Measurements from ENCODE around the gene SLC22A12.

SLC22A12 gene

DNA sequence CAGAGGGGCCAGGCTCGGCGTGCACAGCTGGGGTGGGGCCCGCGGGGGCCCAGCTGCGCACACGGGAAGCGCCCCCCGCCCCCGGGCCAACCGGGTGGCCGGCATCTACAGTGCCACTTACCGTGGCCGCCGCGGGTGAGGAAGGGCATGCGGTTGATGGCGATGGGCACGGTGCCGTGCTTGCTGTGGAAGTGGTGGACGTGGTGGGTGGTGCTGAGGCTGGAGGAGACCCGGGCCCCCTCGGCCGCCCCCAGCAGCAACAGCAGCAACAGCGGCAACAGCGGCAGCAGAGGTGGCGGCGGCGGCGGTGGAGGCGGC lies 51.4 kb downstream of the SLC22A12 start:
- Histone ChIP-seq H3K9me3 (ENCODE audit: control insufficient read depth, insufficient read depth, low read depth, low read length) (no peaks in the 10 kb centered on the region), H3K36me3 (ENCODE audit: control insufficient read depth, insufficient read depth, low read length) (no peaks in the 10 kb centered on the region), H3K4me3 (ENCODE audit: low read depth, low read length) (peak overlapping the region; percentile 54), H3K27ac (ENCODE audit: low read depth, low read length) (no peak overlapping the region), H3K9ac (ENCODE audit: low read length) (no peak overlapping the region), H3K4me1 (ENCODE audit: control insufficient read depth, insufficient read depth, low read length) (peaks cover 23% of the 10 kb centered on the region), H3K27me3 (ENCODE audit: control insufficient read depth, insufficient read depth, low read length) (peaks cover 93% of the 10 kb centered on the region)

DNA sequence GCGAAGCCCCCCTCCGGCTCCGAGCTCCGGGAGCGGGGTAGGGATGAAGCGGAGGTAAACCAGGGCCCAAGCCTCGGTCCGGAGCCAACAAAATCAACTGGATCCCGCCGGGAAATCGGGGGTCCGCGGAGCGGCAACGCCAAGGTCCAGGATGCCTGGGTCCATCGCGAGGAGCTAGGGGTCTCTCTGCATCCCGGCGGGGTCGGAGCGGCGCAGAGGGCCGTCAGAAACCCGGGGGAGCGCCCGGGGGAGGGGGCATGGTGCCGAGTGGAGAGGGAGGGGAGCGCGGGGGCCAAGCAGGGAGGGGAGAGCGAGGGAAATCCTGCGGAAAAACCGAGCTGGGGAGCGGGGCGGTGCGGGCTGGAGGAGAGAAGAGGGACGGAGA lies 51.8 kb downstream of the SLC22A12 start:
- Histone ChIP-seq H3K4me1 (ENCODE audit: control insufficient read depth, insufficient read depth, low read length) (peaks cover 18% of the 10 kb centered on the region), H3K27me3 (ENCODE audit: control insufficient read depth, insufficient read depth, low read length) (peaks cover 93% of the 10 kb centered on the region), H3K36me3 (ENCODE audit: control insufficient read depth, insufficient read depth, low read length) (no peaks in the 10 kb centered on the region), H3K27ac (ENCODE audit: low read depth, low read length) (no peak overlapping the region), H3K9ac (ENCODE audit: low read length) (no peak overlapping the region), H3K9me3 (ENCODE audit: control insufficient read depth, insufficient read depth, low read depth, low read length) (no peaks in the 10 kb centered on the region), H3K4me3 (ENCODE audit: low read depth, low read length) (peak overlapping the region; percentile 58)

DNA sequence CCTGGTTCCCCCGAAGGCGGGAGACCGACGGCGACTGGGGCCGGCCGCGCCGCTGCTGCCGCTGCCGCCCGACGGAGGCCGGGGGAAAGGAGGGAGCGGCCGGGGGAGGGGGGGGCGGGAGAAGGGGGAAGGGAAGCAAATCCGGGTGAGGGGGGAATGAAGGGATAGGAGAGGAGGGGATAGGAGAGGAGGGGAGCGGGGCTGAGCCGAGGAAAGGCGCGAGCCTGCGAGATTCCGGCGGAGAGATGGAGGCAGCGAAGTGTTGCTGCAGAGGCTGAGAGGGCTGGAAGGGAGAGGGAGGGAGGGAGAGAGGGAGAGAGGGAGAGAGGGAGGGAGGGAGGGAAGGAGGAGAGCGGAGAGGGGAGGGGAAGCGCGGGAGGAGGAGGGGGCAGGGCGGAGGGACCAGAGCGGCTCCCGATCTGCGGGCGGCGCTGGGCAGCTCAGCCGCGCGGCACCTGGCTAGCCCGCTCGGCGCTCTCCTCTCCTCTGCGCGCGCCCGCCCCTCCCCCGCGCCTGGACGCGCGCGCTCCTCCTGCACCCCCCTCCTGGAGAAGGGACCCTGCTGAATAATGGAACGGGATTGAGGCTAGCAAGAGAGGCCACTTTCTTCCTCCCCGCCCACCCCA lies 52.3 kb downstream of the SLC22A12 start:
- Histone ChIP-seq H3K27ac (ENCODE audit: low read depth, low read length) (no peak overlapping the region), H3K4me1 (ENCODE audit: control insufficient read depth, insufficient read depth, low read length) (peaks cover 17% of the 10 kb centered on the region), H3K27me3 (ENCODE audit: control insufficient read depth, insufficient read depth, low read length) (peaks cover 92% of the 10 kb centered on the region), H3K36me3 (ENCODE audit: control insufficient read depth, insufficient read depth, low read length) (no peaks in the 10 kb centered on the region), H3K9me3 (ENCODE audit: control insufficient read depth, insufficient read depth, low read depth, low read length) (no peaks in the 10 kb centered on the region), H3K4me3 (ENCODE audit: low read depth, low read length) (peak overlapping the region; percentile 68), H3K9ac (ENCODE audit: low read length) (no peak overlapping the region)

DNA sequence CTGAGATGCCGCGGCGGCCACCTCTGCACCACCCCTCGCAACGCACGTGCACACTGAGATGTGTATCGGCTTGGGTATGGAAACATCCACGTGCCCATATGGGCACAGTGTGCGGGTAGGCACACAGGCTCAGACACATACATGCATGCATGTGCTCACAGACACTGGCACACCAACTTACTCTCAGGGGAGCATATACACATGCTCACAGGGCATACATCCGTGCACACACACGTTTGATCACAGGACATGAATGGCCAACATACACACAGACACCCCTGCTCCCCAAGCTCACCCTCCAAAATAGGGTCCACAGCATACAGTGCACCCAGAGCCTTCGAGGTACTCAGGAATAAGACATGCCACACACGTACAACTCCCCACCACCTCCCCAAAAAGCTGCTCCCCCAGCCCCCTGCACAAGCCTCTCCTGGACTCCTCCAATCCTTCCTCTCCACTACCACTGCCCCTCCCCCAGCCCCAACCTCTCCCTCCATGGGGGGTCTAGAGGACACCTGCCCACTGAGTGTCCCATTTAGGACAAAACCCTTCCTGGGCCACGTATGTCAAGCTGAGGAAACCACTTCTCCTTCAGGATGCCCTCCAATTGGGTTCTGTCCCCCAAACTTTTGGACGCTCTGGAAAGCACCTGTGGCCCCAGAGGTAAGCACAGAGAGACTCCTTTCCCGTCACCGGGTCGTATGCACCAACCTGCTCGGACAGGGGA lies 53.1 kb downstream of the SLC22A12 start:
- Histone ChIP-seq H3K27ac (ENCODE audit: low read depth, low read length) (no peak overlapping the region), H3K9me3 (ENCODE audit: control insufficient read depth, insufficient read depth, low read depth, low read length) (no peaks in the 10 kb centered on the region), H3K4me3 (ENCODE audit: low read depth, low read length) (peak overlapping the region; percentile 68), H3K27me3 (ENCODE audit: control insufficient read depth, insufficient read depth, low read length) (peaks cover 85% of the 10 kb centered on the region), H3K4me1 (ENCODE audit: control insufficient read depth, insufficient read depth, low read length) (peaks cover 16% of the 10 kb centered on the region), H3K9ac (ENCODE audit: low read length) (no peak overlapping the region), H3K36me3 (ENCODE audit: control insufficient read depth, insufficient read depth, low read length) (no peaks in the 10 kb centered on the region)

DNA sequence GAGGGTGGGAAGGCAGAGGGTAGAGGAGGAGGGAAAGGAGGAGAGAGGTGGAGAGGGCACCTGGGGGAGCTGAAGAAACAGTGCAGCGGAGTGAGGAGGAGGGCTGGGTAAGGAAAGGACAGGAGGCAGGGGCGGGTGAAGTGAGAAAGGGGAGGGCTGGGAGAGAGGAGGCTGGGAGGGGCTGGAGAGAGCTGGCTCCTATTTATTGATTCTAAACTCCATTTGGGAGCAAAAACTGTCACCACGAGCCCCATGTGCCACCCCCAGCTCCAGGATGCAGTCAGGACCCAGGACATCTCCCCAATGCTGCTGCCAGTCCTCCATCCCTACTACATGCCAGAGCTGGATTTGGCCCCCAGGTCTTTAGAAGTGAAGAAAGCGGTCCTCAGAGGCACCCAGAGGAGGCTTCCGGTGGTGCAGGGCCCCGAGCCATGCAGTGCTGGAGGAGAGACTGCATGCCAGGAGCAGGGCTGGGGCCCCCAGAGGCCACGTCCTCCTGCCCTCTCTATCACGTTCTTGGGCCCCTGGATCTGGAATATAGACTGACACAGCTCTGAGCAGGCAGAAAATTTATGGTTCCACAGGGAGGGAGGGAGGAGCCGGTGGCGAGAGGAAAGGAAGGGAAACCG lies 53.7 kb downstream of the SLC22A12 start:
- Histone ChIP-seq H3K4me1 (ENCODE audit: control insufficient read depth, insufficient read depth, low read length) (peaks cover 18% of the 10 kb centered on the region), H3K27ac (ENCODE audit: low read depth, low read length) (no peak overlapping the region), H3K27me3 (ENCODE audit: control insufficient read depth, insufficient read depth, low read length) (peaks cover 78% of the 10 kb centered on the region), H3K9ac (ENCODE audit: low read length) (no peak overlapping the region), H3K4me3 (ENCODE audit: low read depth, low read length) (peak overlapping the region; percentile 68), H3K36me3 (ENCODE audit: control insufficient read depth, insufficient read depth, low read length) (no peaks in the 10 kb centered on the region), H3K9me3 (ENCODE audit: control insufficient read depth, insufficient read depth, low read depth, low read length) (no peaks in the 10 kb centered on the region)

DNA sequence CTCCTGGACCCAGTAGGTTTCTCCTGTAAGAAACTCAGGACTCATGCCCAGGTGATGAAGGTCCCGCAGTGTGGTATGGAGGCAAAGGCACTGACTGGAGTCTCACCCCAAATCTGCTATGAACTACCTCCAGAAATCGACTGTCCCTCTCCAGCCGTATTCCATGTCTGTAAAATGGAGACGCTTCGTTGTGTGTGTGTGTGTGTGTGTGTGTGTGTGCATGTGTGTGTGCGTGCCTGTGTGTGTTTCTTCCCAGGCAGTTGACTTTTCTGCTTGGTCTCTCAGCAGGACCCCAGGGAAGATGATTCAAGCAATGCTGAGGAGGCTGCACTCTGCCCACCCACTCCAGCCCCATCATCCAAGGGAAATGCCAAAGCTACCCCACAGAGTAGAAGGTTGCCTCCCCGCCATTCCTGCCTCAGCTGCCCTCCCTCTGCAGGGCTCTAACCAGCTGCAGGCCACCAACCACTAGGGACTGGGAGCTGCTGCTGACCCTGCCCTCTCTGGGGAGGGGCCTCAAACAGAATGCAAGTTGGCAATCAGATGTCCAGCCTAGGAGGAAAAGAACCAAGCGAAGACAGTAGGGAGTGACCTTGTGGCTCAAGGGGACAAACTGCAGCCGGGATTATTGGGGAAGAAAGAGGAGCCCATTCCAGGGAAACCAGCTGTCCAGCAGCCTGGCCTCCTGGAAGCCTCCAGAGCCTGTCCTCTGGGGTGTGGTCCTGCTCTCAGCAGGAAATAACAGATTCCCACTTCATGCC lies 56.2 kb downstream of the SLC22A12 start:
- peaks cover 54% of the 10 kb centered on the region for H3K27me3 ChIP-seq (ENCODE audit: control insufficient read depth, insufficient read depth, low read length)
- peaks cover 18% of the 10 kb centered on the region for H3K4me1 ChIP-seq (ENCODE audit: control insufficient read depth, insufficient read depth, low read length)
- no peak overlapping the region for H3K27ac ChIP-seq (ENCODE audit: low read depth, low read length)
- no peaks in the 10 kb centered on the region for H3K36me3 ChIP-seq (ENCODE audit: control insufficient read depth, insufficient read depth, low read length)
- H3K9ac ChIP-seq (ENCODE audit: low read length): no peak overlapping the region
- H3K4me3 ChIP-seq (ENCODE audit: low read depth, low read length): no peak overlapping the region
- H3K9me3 ChIP-seq (ENCODE audit: control insufficient read depth, insufficient read depth, low read depth, low read length): no peaks in the 10 kb centered on the region

DNA sequence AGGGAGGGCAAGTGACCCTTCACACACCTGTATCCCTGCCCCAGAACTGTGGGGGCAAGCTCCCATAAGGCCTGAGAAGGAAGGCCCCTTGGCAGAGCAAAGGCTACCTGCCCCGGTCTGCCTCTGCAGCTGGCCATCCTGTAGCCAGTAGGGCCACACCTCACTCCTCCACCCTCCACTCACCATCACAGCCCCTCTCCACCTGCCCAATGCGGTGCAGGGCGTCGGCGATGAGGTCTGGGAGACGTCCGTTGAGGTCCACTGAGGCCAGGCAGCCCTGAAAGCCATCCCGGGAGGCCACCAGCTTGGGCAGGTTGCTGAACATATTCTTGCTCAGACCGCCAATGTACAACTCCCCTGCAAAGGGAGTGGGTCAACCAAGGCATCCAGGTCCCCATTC lies 57.5 kb downstream of the SLC22A12 start:
- no peaks in the 10 kb centered on the region for H3K9me3 ChIP-seq (ENCODE audit: control insufficient read depth, insufficient read depth, low read depth, low read length)
- no peak overlapping the region for H3K9ac ChIP-seq (ENCODE audit: low read length)
- H3K4me1 ChIP-seq (ENCODE audit: control insufficient read depth, insufficient read depth, low read length): peaks cover 21% of the 10 kb centered on the region
- no peak overlapping the region for H3K4me3 ChIP-seq (ENCODE audit: low read depth, low read length)
- peaks cover 44% of the 10 kb centered on the region for H3K27me3 ChIP-seq (ENCODE audit: control insufficient read depth, insufficient read depth, low read length)
- H3K27ac ChIP-seq (ENCODE audit: low read depth, low read length): no peak overlapping the region
- H3K36me3 ChIP-seq (ENCODE audit: control insufficient read depth, insufficient read depth, low read length): no peaks in the 10 kb centered on the region

DNA sequence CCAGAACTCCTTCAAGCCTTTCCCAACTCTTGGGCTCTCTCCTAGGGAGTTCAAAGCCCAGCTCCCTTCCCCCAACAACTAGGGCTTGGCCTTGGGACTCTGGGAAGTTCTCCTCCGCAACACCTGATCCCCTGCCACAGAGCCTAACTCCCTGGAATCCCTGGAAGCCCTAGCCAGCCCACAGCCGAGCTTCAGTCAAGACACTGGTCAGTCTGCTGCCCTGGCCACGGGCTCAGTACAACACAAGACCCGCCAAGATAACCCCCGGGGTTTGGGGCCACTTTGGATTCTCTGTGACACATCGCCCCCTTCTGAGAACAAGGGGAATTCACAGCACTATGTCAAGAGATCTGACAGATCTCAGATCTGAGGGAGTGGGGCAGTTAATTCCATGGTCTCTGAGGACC lies 58.3 kb downstream of the SLC22A12 start:
- Histone ChIP-seq H3K4me1 (ENCODE audit: control insufficient read depth, insufficient read depth, low read length) (peaks cover 15% of the 10 kb centered on the region), H3K9me3 (ENCODE audit: control insufficient read depth, insufficient read depth, low read depth, low read length) (no peaks in the 10 kb centered on the region), H3K4me3 (ENCODE audit: low read depth, low read length) (peak overlapping the region; percentile 27; the same call in 1 of the 2 replicates), H3K9ac (ENCODE audit: low read length) (no peak overlapping the region), H3K27ac (ENCODE audit: low read depth, low read length) (no peak overlapping the region), H3K36me3 (ENCODE audit: control insufficient read depth, insufficient read depth, low read length) (no peaks in the 10 kb centered on the region), H3K27me3 (ENCODE audit: control insufficient read depth, insufficient read depth, low read length) (peaks cover 37% of the 10 kb centered on the region)

DNA sequence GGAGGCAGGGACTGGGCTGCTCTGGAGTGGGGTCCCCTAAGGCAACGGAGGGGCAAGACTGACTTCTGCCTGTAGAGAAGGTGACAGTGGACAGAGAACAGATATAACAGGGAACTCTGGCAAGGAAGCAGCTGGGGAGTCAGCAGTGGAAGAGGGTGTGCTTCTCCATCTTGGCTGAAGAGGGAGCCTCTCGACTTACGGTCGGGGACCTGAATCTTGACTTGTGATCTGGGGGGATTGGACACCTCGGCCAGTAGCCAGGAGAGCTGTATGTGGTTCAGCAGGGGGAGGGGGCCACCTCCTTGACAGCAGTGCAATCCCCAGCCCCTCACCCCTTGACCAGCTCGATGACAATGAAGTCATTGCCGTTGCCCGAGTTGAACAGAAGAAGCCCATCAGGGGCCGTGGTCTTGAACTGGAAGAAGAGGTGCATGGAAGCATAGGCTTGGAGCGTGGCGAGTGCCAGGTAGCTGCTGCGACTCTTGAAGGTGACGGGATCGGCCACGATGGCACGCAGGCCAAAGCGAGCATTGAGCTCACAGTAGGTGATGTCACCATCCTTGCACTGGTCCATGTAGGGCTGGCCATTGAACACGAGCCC lies 60.0 kb downstream of the SLC22A12 start:
- Histone ChIP-seq H3K36me3 (ENCODE audit: control insufficient read depth, insufficient read depth, low read length) (no peaks in the 10 kb centered on the region), H3K4me3 (ENCODE audit: low read depth, low read length) (no peak overlapping the region), H3K9ac (ENCODE audit: low read length) (no peak overlapping the region), H3K9me3 (ENCODE audit: control insufficient read depth, insufficient read depth, low read depth, low read length) (no peaks in the 10 kb centered on the region), H3K27ac (ENCODE audit: low read depth, low read length) (no peak overlapping the region), H3K4me1 (ENCODE audit: control insufficient read depth, insufficient read depth, low read length) (peaks cover 6% of the 10 kb centered on the region), H3K27me3 (ENCODE audit: control insufficient read depth, insufficient read depth, low read length) (peaks cover 24% of the 10 kb centered on the region)

All from HUES6 (cell line).